GM23248 (cell line): ENCODE results near the gene YWHAB.

Experiments
- EZH2 ChIP-seq: fragments of 200-600 bp; sonication (generic); IDR thresholded peaks from 2 replicates; pipeline ENCODE4 v1.6.1; 2018; ENCODE audit warnings: antibody characterized with exemption, mild to moderate bottlenecking; ENCODE audit not compliant: insufficient read depth, poor library complexity, severe bottlenecking
- EZH2phosphoT487 ChIP-seq: fragments of 200-600 bp; sonication (generic); IDR thresholded peaks from 2 replicates; pipeline ENCODE4 v1.6.1; 2018; ENCODE audit warnings: antibody characterized with exemption, moderate library complexity, mild to moderate bottlenecking, low read depth; ENCODE audit not compliant: insufficient read depth

- no peak for TF ChIP-seq EZH2
- TF ChIP-seq EZH2phosphoT487: no peak
Observed at GRCh38 chr20:44911264-44911921, 25.9 kb downstream of the YWHAB start.
